ENCODE results near the gene ANKRD13A.

- no peak for TF ChIP-seq CTCF (IDR thresholded peaks at IDR 0.05)
- no peak for TF ChIP-seq POLR2A (IDR thresholded peaks at IDR 0.05)
Measured at GRCh38 chr12:109989380-109989779, 9.8 kb upstream of the ANKRD13A start.

Measured in ovary (tissue), 3 donors.